ENCODE measurements around the gene CA5A. TPM values are rescaled to one million over a fixed set of nuclear protein-coding genes. Genes with fewer than 3 reads are reported as not detected.

CA5A gene
- total and polyA plus RNA-seq, 2 of the 13 experiments (the other 11 are each of a cell fraction or from before 2014, with no cell fraction given): 66.8 to 106 TPM

- no peak for TF ChIP-seq ZNF331 (CRISPR knock-in tag; IDR thresholded peaks at IDR 0.05)
- no peak for TF ChIP-seq ZNF616 (CRISPR knock-in tag; IDR thresholded peaks at IDR 0.05; ENCODE audit: low read depth)
- no peak for TF ChIP-seq BRCA1 (CRISPR knock-in tag; IDR thresholded peaks at IDR 0.05)
- TF ChIP-seq MAFK (conservative IDR thresholded peaks at IDR 0.05 in 1 of 2, IDR thresholded peaks at IDR 0.05 in 1 of 2; ENCODE audit: low read length in 2 of 2): no peak
- no peak for TF ChIP-seq ZNF468 (CRISPR knock-in tag; IDR thresholded peaks at IDR 0.05)
- no peak for TF ChIP-seq ZNF790 (CRISPR knock-in tag; IDR thresholded peaks at IDR 0.05; ENCODE audit: borderline replicate concordance)
- peak; percentile 76 for TF ChIP-seq RBFOX2 (IDR thresholded peaks at IDR 0.05; ENCODE audit: low read depth, low read length)
- TF ChIP-seq HNRNPLL (IDR thresholded peaks at IDR 0.05; ENCODE audit: low read depth, low read length, poor library complexity, severe bottlenecking): peak; percentile 19
- no peak for TF ChIP-seq RORA (CRISPR knock-in tag; IDR thresholded peaks at IDR 0.05)
- TF ChIP-seq EHMT2 (IDR thresholded peaks at IDR 0.05; ENCODE audit: borderline replicate concordance, low read depth, low read length): no peak
- no peak for TF ChIP-seq XBP1 (CRISPR knock-in tag; IDR thresholded peaks at IDR 0.05)
- TF ChIP-seq ZBTB38 (CRISPR knock-in tag; IDR thresholded peaks at IDR 0.05): peak; percentile 100
- TF ChIP-seq ZC3H4 (CRISPR knock-in tag; IDR thresholded peaks at IDR 0.05; ENCODE audit: borderline replicate concordance): no peak
- TF ChIP-seq SIN3A (IDR thresholded peaks at IDR 0.05; ENCODE audit: borderline replicate concordance, low read depth, low read length): no peak
- TF ChIP-seq, protein P1, sequence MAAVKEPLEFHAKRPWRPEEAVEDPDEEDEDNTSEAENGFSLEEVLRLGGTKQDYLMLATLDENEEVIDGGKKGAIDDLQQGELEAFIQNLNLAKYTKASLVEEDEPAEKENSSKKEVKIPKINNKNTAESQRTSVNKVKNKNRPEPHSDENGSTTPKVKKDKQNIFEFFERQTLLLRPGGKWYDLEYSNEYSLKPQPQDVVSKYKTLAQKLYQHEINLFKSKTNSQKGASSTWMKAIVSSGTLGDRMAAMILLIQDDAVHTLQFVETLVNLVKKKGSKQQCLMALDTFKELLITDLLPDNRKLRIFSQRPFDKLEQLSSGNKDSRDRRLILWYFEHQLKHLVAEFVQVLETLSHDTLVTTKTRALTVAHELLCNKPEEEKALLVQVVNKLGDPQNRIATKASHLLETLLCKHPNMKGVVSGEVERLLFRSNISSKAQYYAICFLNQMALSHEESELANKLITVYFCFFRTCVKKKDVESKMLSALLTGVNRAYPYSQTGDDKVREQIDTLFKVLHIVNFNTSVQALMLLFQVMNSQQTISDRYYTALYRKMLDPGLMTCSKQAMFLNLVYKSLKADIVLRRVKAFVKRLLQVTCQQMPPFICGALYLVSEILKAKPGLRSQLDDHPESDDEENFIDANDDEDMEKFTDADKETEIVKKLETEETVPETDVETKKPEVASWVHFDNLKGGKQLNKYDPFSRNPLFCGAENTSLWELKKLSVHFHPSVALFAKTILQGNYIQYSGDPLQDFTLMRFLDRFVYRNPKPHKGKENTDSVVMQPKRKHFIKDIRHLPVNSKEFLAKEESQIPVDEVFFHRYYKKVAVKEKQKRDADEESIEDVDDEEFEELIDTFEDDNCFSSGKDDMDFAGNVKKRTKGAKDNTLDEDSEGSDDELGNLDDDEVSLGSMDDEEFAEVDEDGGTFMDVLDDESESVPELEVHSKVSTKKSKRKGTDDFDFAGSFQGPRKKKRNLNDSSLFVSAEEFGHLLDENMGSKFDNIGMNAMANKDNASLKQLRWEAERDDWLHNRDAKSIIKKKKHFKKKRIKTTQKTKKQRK (IDR thresholded peaks at IDR 0.05; ENCODE audit: low read length): no peak
- TF ChIP-seq SPEN (CRISPR knock-in tag; IDR thresholded peaks at IDR 0.05; ENCODE audit: low read depth): no peak; the same call in 1 of the 2 replicates
- no peak for TF ChIP-seq ZNF558 (CRISPR knock-in tag; IDR thresholded peaks at IDR 0.05; ENCODE audit: borderline replicate concordance)
- peak; percentile 50; the same call in 1 of the 2 replicates for TF ChIP-seq GABPB1 (CRISPR knock-in tag; IDR thresholded peaks at IDR 0.05)
- TF ChIP-seq HMG20A (CRISPR knock-in tag; IDR thresholded peaks at IDR 0.05; ENCODE audit: borderline replicate concordance): no peak
- TF ChIP-seq, protein P2, sequence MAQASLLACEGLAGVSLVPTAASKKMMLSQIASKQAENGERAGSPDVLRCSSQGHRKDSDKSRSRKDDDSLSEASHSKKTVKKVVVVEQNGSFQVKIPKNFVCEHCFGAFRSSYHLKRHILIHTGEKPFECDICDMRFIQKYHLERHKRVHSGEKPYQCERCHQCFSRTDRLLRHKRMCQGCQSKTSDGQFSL (CRISPR knock-in tag; IDR thresholded peaks at IDR 0.05): no peak
- TF ChIP-seq, protein P3, sequence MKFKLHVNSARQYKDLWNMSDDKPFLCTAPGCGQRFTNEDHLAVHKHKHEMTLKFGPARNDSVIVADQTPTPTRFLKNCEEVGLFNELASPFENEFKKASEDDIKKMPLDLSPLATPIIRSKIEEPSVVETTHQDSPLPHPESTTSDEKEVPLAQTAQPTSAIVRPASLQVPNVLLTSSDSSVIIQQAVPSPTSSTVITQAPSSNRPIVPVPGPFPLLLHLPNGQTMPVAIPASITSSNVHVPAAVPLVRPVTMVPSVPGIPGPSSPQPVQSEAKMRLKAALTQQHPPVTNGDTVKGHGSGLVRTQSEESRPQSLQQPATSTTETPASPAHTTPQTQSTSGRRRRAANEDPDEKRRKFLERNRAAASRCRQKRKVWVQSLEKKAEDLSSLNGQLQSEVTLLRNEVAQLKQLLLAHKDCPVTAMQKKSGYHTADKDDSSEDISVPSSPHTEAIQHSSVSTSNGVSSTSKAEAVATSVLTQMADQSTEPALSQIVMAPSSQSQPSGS (CRISPR knock-in tag; IDR thresholded peaks at IDR 0.05): no peak
- TF ChIP-seq FOSL1 (CRISPR knock-in tag; IDR thresholded peaks at IDR 0.05; ENCODE audit: borderline replicate concordance): no peak
- TF ChIP-seq ZC3H13 (CRISPR knock-in tag; IDR thresholded peaks at IDR 0.05): no peak
- TF ChIP-seq, protein P4, sequence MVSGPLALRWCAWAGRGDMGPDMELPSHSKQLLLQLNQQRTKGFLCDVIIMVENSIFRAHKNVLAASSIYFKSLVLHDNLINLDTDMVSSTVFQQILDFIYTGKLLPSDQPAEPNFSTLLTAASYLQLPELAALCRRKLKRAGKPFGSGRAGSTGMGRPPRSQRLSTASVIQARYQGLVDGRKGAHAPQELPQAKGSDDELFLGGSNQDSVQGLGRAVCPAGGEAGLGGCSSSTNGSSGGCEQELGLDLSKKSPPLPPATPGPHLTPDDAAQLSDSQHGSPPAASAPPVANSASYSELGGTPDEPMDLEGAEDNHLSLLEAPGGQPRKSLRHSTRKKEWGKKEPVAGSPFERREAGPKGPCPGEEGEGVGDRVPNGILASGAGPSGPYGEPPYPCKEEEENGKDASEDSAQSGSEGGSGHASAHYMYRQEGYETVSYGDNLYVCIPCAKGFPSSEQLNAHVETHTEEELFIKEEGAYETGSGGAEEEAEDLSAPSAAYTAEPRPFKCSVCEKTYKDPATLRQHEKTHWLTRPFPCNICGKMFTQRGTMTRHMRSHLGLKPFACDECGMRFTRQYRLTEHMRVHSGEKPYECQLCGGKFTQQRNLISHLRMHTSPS (CRISPR knock-in tag; IDR thresholded peaks at IDR 0.05; ENCODE audit: low read depth): peak; percentile 44; the same call in 1 of the 2 replicates
- TF ChIP-seq ZNF556 (CRISPR knock-in tag; IDR thresholded peaks at IDR 0.05; ENCODE audit: borderline replicate concordance): no peak
- no peak for TF ChIP-seq SMARCC2 (IDR thresholded peaks at IDR 0.05)
These were observed 84.7 kb downstream of the CA5A start (continued) for GRCh38 chr16:87851601-87852000.
